Loucy (cell line): ENCODE measurements around the gene MAP3K20.

Experiments used
- CTCF ChIP-seq: fragments of 200-600 bp; sonication (generic); conservative IDR thresholded peaks from 2 replicates; pipeline ENCODE4 v1.5.1; 2014; ENCODE audit warnings: mild to moderate bottlenecking, antibody characterized with exemption, low read length
- EZH2phosphoT487 ChIP-seq: fragments of 200-600 bp; IDR thresholded peaks from 2 replicates; pipeline ENCODE4 v1.6.1; 2018; ENCODE audit warnings: antibody characterized with exemption, mild to moderate bottlenecking, moderate library complexity, borderline replicate concordance

GRCh38 chr2:173187941-173188788 is 112.5 kb downstream of the MAP3K20 start:
- TF ChIP-seq CTCF = no peak
- no peak for TF ChIP-seq EZH2phosphoT487
